ENCODE data around the gene NOS3.
A peak's percentile ranks its signal among the peaks of the same experiment; 100 is the strongest.

DNA sequence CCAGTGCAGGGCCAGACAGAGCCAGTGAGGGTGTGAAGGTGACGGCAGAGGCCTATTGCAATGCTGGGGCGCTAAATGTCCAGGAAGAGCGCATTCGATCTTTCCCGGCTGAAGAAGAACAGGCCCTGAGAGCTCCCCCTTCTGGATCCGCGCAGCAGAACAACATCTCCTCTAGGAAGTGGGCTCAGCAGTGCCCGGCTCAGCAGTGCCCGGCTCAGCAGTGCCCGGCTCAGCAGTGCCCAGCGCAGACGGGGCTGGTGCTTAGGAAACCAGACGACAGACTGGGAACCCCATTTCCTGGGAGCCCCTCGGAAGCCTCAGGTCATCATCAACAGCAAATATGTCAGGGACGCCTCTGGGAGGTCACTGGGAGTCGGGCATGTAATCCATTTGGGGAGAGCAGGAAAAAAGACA, 4.7 kb upstream of the NOS3 start:
- TF ChIP-seq, protein P1, sequence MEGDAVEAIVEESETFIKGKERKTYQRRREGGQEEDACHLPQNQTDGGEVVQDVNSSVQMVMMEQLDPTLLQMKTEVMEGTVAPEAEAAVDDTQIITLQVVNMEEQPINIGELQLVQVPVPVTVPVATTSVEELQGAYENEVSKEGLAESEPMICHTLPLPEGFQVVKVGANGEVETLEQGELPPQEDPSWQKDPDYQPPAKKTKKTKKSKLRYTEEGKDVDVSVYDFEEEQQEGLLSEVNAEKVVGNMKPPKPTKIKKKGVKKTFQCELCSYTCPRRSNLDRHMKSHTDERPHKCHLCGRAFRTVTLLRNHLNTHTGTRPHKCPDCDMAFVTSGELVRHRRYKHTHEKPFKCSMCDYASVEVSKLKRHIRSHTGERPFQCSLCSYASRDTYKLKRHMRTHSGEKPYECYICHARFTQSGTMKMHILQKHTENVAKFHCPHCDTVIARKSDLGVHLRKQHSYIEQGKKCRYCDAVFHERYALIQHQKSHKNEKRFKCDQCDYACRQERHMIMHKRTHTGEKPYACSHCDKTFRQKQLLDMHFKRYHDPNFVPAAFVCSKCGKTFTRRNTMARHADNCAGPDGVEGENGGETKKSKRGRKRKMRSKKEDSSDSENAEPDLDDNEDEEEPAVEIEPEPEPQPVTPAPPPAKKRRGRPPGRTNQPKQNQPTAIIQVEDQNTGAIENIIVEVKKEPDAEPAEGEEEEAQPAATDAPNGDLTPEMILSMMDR (conservative IDR thresholded peaks at IDR 0.05): peak; percentile 68
- no peak for TF ChIP-seq EZH2 (IDR thresholded peaks at IDR 0.05; ENCODE audit: low read depth)

All from PC-9 (cell line).